SH-SY5Y (cell line): ENCODE results near the gene TNRC18.

ENCODE experiments used
- GATA2 ChIP-seq: IDR thresholded peaks from 2 replicates; pipeline ENCODE4 v1.6.1; 2011; ENCODE audit warnings: mild to moderate bottlenecking, low read depth, low read length
- GATA3 ChIP-seq: IDR thresholded peaks from 2 replicates; pipeline ENCODE4 v1.6.1; 2011; ENCODE audit warnings: low read depth, mild to moderate bottlenecking, low read length, moderate library complexity

DNA sequence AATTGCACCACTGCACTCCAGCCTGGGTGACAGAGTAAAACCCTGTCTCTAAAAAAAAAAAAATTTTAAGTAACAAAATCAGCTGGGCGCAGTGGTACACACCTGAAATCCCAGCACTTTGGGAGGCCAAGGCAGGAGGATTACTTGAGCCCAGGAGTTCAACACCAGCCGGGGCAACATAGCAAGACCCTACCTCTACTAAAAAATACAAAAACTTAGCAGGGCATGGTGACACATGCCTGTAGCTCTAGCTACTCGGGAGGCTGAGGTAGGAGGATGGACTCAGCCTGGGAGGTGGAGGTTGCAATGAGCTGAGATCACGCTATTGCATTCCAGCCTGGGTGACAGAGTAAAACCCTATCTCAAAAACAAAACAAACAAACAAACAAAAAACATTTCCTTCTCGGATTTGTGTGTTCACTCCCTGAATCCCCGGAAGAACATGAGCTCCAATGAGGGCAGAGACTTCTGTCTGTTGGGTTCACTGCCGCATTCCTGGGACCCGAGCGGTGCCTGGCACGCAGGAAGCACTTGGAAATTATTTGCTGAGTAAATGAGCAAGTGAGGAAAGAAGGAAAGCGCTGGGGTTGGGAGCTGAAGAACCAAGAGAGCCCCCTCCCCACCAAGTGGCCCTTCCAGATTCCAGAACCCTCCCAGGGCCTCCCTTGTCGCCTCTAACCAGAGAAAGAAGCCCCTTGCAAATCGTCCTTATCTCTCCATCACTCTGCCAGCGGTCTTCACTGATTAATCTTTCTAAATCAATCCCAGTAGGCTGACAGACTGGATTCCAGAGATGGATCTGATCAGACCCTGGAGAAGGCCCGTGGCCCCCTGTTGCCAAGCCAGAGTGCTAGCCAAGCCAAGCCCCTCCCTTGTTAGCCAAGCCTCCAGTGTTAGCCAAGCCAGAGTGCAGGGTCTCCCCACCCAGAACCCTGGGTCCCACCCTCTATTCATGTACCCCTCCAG, 6.2 kb downstream of the TNRC18 start:
- TF ChIP-seq GATA3 (no peak), GATA2 (peak; percentile 76)
